Activated B cell treated with CpG ODN at 0.5 μM for 24 hours (primary cell): Measurements from ENCODE around the gene BRCA1. TPM values are rescaled to one million over a fixed set of nuclear protein-coding genes. Genes with fewer than 3 reads are reported as not detected.

Source experiments
- ATAC-seq: fragments of 200-7000 bp; cut with Tn5 transposase; one replicate; pipeline ENCODE4 v1.10.0; 2021; ENCODE audit warnings: low read depth, mild to moderate bottlenecking, moderate library complexity
- CTCF ChIA-PET: fragments of 350-600 bp; sonication (Branson Sonifier 250); formaldehyde crosslinking; loops from one replicate; lab custom pipeline; 2021; ENCODE audit warnings: antibody characterized with exemption; lab: Charles Lee
- POLR2A ChIA-PET: fragments of 350-600 bp; sonication (Branson Sonifier 250); formaldehyde crosslinking; loops from one replicate; lab custom pipeline; 2021; ENCODE audit warnings: antibody characterized with exemption; lab: Charles Lee
- DNase-seq: peaks from one replicate; pipeline ENCODE4 v3.0.0; 2022
- H3K27ac Mint-ChIP-seq: one replicate; pipeline ENCODE4 v1.8.0; 2020; ENCODE audit warnings: mixed read lengths
- H3K27me3 Mint-ChIP-seq: one replicate; pipeline ENCODE4 v1.8.0; 2021; ENCODE audit warnings: mixed read lengths
- H3K36me3 Mint-ChIP-seq: one replicate; pipeline ENCODE4 v1.8.0; 2021; ENCODE audit warnings: low read depth, mixed read lengths
- H3K4me1 Mint-ChIP-seq: one replicate; pipeline ENCODE4 v1.8.0; 2021; ENCODE audit warnings: mixed read lengths
- H3K4me3 Mint-ChIP-seq: one replicate; pipeline ENCODE4 v1.8.0; 2020; ENCODE audit warnings: mild to moderate bottlenecking, mixed read lengths
- H3K9me3 Mint-ChIP-seq: one replicate; pipeline ENCODE4 v1.8.0; 2020; ENCODE audit warnings: mixed read lengths
- CTCF ChIP-seq: fragments of 200-600 bp; IDR thresholded peaks from one replicate; pipeline ENCODE4 v1.8.0; 2022; ENCODE audit warnings: antibody characterized with exemption, mild to moderate bottlenecking
- intact Hi-C: fragments of 100-400 bp; cut with micrococcal nuclease; formaldehyde crosslinking; loops from one replicate; pipeline ENCODE4 v1.15.1; 2024
- total RNA-seq: library from RNA; stranded (reverse); gene quantifications from 2 replicates; pipeline ENCODE4 v1.2.3, GENCODE V29; 2022

BRCA1 gene
- total RNA-seq, 1 donor from 2014 or later, result 13.3 TPM

GRCh38 chr17:43040655-43041054 lies 84.5 kb downstream of the BRCA1 start:
- Mint-ChIP-seq H3K4me1 (no peaks in the 10 kb centered on the region), H3K36me3 (no peaks in the 10 kb centered on the region), H3K27me3 (no peaks in the 10 kb centered on the region), H3K9me3 (no peaks in the 10 kb centered on the region), H3K27ac (no peak overlapping the region), H3K4me3 (no peak overlapping the region)
- intact Hi-C loops, result no loop called here
- DNase-seq (no peak), ATAC-seq (no peak)
- no peak for TF ChIP-seq CTCF
- ChIA-PET CTCF (no interaction called here), POLR2A (no interaction called here)

- Mint-ChIP-seq H3K4me3 (no peak overlapping the region), H3K27me3 (no peaks in the 10 kb centered on the region), H3K36me3 (no peaks in the 10 kb centered on the region), H3K9me3 (no peaks in the 10 kb centered on the region), H3K4me1 (no peaks in the 10 kb centered on the region), H3K27ac (no peak overlapping the region)
- DNase-seq, result no peak
- TF ChIP-seq CTCF, result no peak
- intact Hi-C loops, result no loop called here
- no peak for ATAC-seq
- ChIA-PET POLR2A (no interaction called here), CTCF (no interaction called here)
Observed at GRCh38 chr17:43039646-43040045, 85.5 kb downstream of the BRCA1 start.

GRCh38 chr17:43034894-43035293 lies 90.3 kb downstream of the BRCA1 start:
- Mint-ChIP-seq H3K27ac (no peak overlapping the region), H3K36me3 (no peaks in the 10 kb centered on the region), H3K4me1 (no peaks in the 10 kb centered on the region), H3K4me3 (no peak overlapping the region), H3K27me3 (no peaks in the 10 kb centered on the region), H3K9me3 (no peaks in the 10 kb centered on the region)
- intact Hi-C loops, result no loop called here
- DNase-seq, result no peak
- no peak for TF ChIP-seq CTCF
- ChIA-PET POLR2A (no interaction called here), CTCF (no interaction called here)
- no peak for ATAC-seq

- H3K4me3 Mint-ChIP-seq, result no peak overlapping the region
- DNase-seq, result no peak
- H3K4me1 Mint-ChIP-seq, result no peaks in the 10 kb centered on the region
- TF ChIP-seq CTCF, result no peak
- no peak overlapping the region for H3K27ac Mint-ChIP-seq
- POLR2A ChIA-PET, result interaction anchor here (0.9 kb wide), 1 partner anchor 10 kb away, joined by 5 read pairs; no protein-coding TSS in a partner anchor
- H3K9me3 Mint-ChIP-seq, result no peaks in the 10 kb centered on the region
- intact Hi-C loops, result no loop called here
- CTCF ChIA-PET, result no interaction called here
- no peak for ATAC-seq
- H3K36me3 Mint-ChIP-seq, result no peaks in the 10 kb centered on the region
- H3K27me3 Mint-ChIP-seq, result no peaks in the 10 kb centered on the region
Observed at GRCh38 chr17:43033948-43034881, 90.9 kb downstream of the BRCA1 start.

GRCh38 chr17:43031666-43032065 lies 93.5 kb downstream of the BRCA1 start:
- no peak for TF ChIP-seq CTCF
- POLR2A ChIA-PET, result no interaction called here
- H3K27me3 Mint-ChIP-seq, result no peaks in the 10 kb centered on the region
- intact Hi-C loops, result no loop called here
- H3K27ac Mint-ChIP-seq, result no peak overlapping the region
- H3K4me1 Mint-ChIP-seq, result no peaks in the 10 kb centered on the region
- no peaks in the 10 kb centered on the region for H3K9me3 Mint-ChIP-seq
- ATAC-seq (no peak), DNase-seq (no peak)
- no peaks in the 10 kb centered on the region for H3K36me3 Mint-ChIP-seq
- H3K4me3 Mint-ChIP-seq, result no peak overlapping the region
- CTCF ChIA-PET, result no interaction called here
